ENCODE results near the gene OR2S2. TPM values are rescaled to one million over a fixed set of nuclear protein-coding genes. Genes with fewer than 3 reads are reported as not detected.
A peak's percentile ranks its signal among the peaks of the same experiment; 100 is the strongest.

The OR2S2 gene
- total RNA-seq, 1 donor from 2014 or later: not detected

- intact Hi-C loops (cut with DNase I): loop anchor here (10.0 kb wide), 3 partner anchors 255 to 415 kb away; partner anchors contain the start of genes CCDC107, CCIN, RMRP and RUSC2
- TF ChIP-seq CTCF (IDR thresholded peaks at IDR 0.05): no peak
Measured at GRCh38 chr9:35909687-35910612, 48.0 kb downstream of the OR2S2 start.

GRCh38 chr9:35909274-35909673, 48.7 kb downstream of the OR2S2 start, which contains the start of gene SPAAR:
Gene SPAAR, plus strand, starts transcription at chr9:35909490. Its CDS starts 974 bp downstream, at chr9:35910464.
- peaks cover 52 to 78% of the 10 kb centered on the region in 2 donors for H3K4me1 ChIP-seq
- no peak for TF ChIP-seq CTCF (IDR thresholded peaks at IDR 0.05)
- peak within 1 kb of the TSS; percentile 84 to 98 for H3K27ac ChIP-seq
- no peaks in the 10 kb centered on the region for H3K36me3 ChIP-seq
- H3K9me3 ChIP-seq: no peaks in the 10 kb centered on the region
- H3K4me3 ChIP-seq: peak within 1 kb of the TSS in 1 of 2 donors; percentile 39
- H3K27me3 ChIP-seq: no peaks in the 10 kb centered on the region
- intact Hi-C loops (cut with DNase I): loop anchor here (10.0 kb wide), 3 partner anchors 254 to 414 kb away; partner anchors contain the start of genes CCDC107, CCIN, RMRP and RUSC2
- no peak for DNase-seq (ENCODE audit: low spot score in 2 of 2)

More at GRCh38 chr9:35909687-35910612, 48.0 kb downstream of the OR2S2 start:
- peak overlapping the region; percentile 84 to 98 for H3K27ac ChIP-seq
- no peaks in the 10 kb centered on the region for H3K9me3 ChIP-seq
- H3K4me1 ChIP-seq: peaks cover 47 to 72% of the 10 kb centered on the region in 2 donors
- peak overlapping the region in 1 of 2 donors; percentile 39 for H3K4me3 ChIP-seq
- no peak for DNase-seq (ENCODE audit: low spot score in 2 of 2)
- no peaks in the 10 kb centered on the region for H3K36me3 ChIP-seq
- no peaks in the 10 kb centered on the region for H3K27me3 ChIP-seq

- no peaks in the 10 kb centered on the region for H3K36me3 ChIP-seq
- peak overlapping the region in 1 of 2 donors; percentile 39 for H3K4me3 ChIP-seq
- intact Hi-C loops (cut with DNase I): loop anchor here (10.0 kb wide), 3 partner anchors 254 to 414 kb away; partner anchors contain the start of genes CCDC107, CCIN, RMRP and RUSC2
- no peaks in the 10 kb centered on the region for H3K27me3 ChIP-seq
- H3K9me3 ChIP-seq: no peaks in the 10 kb centered on the region
- no peak for TF ChIP-seq CTCF (IDR thresholded peaks at IDR 0.05)
- H3K4me1 ChIP-seq: peaks cover 52 to 80% of the 10 kb centered on the region in 2 donors
- DNase-seq (ENCODE audit: low spot score in 2 of 2): no peak
- peak overlapping the region; percentile 84 to 98 for H3K27ac ChIP-seq
Measured at GRCh38 chr9:35908504-35909125, 49.3 kb downstream of the OR2S2 start.

GRCh38 chr9:35907711-35908503, 50.0 kb downstream of the OR2S2 start:
- Histone ChIP-seq H3K4me1 (peaks cover 56 to 83% of the 10 kb centered on the region in 2 donors), H3K27ac (peak overlapping the region; percentile 84 to 98), H3K36me3 (no peaks in the 10 kb centered on the region), H3K27me3 (no peaks in the 10 kb centered on the region), H3K9me3 (no peaks in the 10 kb centered on the region), H3K4me3 (peak overlapping the region; percentile 39 to 41)
- intact Hi-C loops (cut with DNase I): loop anchor here (1.0 to 10.0 kb wide), 4 partner anchors 28 to 413 kb away; partner anchors contain the start of genes CCDC107, CCIN, RMRP and RUSC2
- peak in 1 of 3 experiments; percentile 17 for TF ChIP-seq CTCF (IDR thresholded peaks at IDR 0.05)
- DNase-seq (ENCODE audit: low spot score in 2 of 2): peak; percentile 46 to 91

Other genes with a start within 250 kb of the OR2S2 start
- 735 TPM for gene TLN1, start 226.0 kb downstream of the OR2S2 start, total RNA-seq
- gene CREB3, start 225.5 kb downstream of the OR2S2 start, total RNA-seq: 48.3 TPM
- gene GBA2, start 208.9 kb downstream of the OR2S2 start, total RNA-seq: 40.7 TPM
- gene RGP1, start 208.9 kb downstream of the OR2S2 start, total RNA-seq: 24.8 TPM
- not detected for gene MSMP, start 203.9 kb downstream of the OR2S2 start, total RNA-seq
- 7.3 TPM for gene NPR2, start 166.6 kb downstream of the OR2S2 start, total RNA-seq
- not detected for gene SPAG8, start 145.9 kb downstream of the OR2S2 start, total RNA-seq
- 21.6 TPM for gene HINT2, start 143.1 kb downstream of the OR2S2 start, total RNA-seq
- not detected for gene FAM221B, start 129.4 kb downstream of the OR2S2 start, total RNA-seq
- gene TMEM8B, start 128.9 kb downstream of the OR2S2 start, total RNA-seq: 37.3 TPM
- not detected for gene OR13J1, start 87.8 kb downstream of the OR2S2 start, total RNA-seq
- gene HRCT1, start 52.0 kb downstream of the OR2S2 start, total RNA-seq: 32.7 TPM
- 4.0 TPM for gene SPAAR, start 48.7 kb downstream of the OR2S2 start, total RNA-seq
- gene RECK, start 78.8 kb upstream of the OR2S2 start, total RNA-seq: 5.7 TPM
- 54.4 TPM for gene GLIPR2, start 178.6 kb upstream of the OR2S2 start, total RNA-seq
- gene CCIN, start 211.2 kb upstream of the OR2S2 start, total RNA-seq: not detected
- 222 TPM for gene CLTA, start 232.8 kb upstream of the OR2S2 start, total RNA-seq

All from ascending aorta (tissue), 2 donors.